NB4 (cell line): ENCODE data around the gene TIMM23.

Experiments
- POLR2A ChIP-seq: IDR thresholded peaks from 2 replicates; pipeline ENCODE4 v1.6.1; 2011; ENCODE audit warnings: mild to moderate bottlenecking; ENCODE audit not compliant: insufficient read length; ENCODE audit errors: extremely low read depth
- TF ChIP-seq, protein P1 (sequence below): IDR thresholded peaks from one replicate; pipeline ENCODE4 v1.5.1; 2012; ENCODE audit warnings: low read depth, low read length

DNA sequence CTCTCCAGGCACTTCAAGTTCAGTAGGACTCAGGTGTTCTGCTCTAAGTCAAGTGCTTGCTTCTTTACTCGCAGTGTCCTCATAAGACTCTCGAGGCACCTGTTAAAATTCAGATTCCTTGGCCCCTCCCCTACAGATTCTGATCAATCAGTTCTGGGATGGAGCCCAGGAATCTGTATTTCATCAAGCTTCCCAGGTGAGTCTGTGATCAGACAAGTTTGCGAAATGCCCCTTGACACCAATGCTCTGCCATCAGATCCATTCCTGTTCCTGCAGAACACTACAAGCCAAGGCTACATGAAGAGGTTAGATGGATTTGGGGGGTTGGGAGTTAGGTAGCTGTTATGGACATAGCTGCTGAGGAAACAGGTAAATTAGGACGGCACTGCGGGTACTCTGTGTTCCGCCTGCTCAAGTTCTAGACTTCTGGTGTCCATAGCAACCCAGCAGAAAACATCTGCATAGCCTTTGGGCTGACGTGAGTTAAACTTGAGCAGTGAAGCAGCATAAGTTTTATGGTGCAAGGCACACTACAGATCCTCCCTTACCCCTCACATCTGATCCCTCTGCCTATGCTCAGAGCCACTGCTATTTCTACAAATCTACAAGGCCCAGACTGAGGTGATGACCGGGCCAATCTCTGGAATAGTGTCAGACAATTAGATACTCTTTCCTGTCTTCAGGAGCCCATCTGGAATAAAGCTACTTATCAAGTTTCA is 65.0 kb downstream of the TIMM23 start:
- TF ChIP-seq, protein P1, sequence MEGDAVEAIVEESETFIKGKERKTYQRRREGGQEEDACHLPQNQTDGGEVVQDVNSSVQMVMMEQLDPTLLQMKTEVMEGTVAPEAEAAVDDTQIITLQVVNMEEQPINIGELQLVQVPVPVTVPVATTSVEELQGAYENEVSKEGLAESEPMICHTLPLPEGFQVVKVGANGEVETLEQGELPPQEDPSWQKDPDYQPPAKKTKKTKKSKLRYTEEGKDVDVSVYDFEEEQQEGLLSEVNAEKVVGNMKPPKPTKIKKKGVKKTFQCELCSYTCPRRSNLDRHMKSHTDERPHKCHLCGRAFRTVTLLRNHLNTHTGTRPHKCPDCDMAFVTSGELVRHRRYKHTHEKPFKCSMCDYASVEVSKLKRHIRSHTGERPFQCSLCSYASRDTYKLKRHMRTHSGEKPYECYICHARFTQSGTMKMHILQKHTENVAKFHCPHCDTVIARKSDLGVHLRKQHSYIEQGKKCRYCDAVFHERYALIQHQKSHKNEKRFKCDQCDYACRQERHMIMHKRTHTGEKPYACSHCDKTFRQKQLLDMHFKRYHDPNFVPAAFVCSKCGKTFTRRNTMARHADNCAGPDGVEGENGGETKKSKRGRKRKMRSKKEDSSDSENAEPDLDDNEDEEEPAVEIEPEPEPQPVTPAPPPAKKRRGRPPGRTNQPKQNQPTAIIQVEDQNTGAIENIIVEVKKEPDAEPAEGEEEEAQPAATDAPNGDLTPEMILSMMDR, result no peak
- no peak for TF ChIP-seq POLR2A
